Measurements from ENCODE around the gene DHRS3. TPM values are rescaled to one million over a fixed set of nuclear protein-coding genes. Genes with fewer than 3 reads are reported as not detected.

The DHRS3 gene
- polyA plus RNA-seq, 1 of the 3 experiments (the other 2 are of a cell fraction), result 44.8 TPM

- no peak for TF ChIP-seq NFIC (IDR thresholded peaks at IDR 0.05; ENCODE audit: borderline replicate concordance)
- no peak for TF ChIP-seq RFX5 (IDR thresholded peaks at IDR 0.05; ENCODE audit: low read length)
- TF ChIP-seq GATA2 (CRISPR knock-in tag; IDR thresholded peaks at IDR 0.05), result no peak
Measured at GRCh38 chr1:12599657-12600056, 18.4 kb downstream of the DHRS3 start (continued).

GRCh38 chr1:12598974-12599373 is 19.0 kb downstream of the DHRS3 start:
- Histone ChIP-seq H3K27me3 (ENCODE audit: insufficient read depth) (no peaks in the 10 kb centered on the region), H3K4me1 (ENCODE audit: control insufficient read depth in 1 of 2, insufficient read depth in 2 of 2, low read depth in 1 of 2, low read length in 1 of 2) (peaks cover 38 to 75% of the 10 kb centered on the region in 2 experiments), H3K9me3 (no peaks in the 10 kb centered on the region), H4K20me1 (ENCODE audit: insufficient read depth) (no peaks in the 10 kb centered on the region), H3K4me2 (no peak overlapping the region), H3K9me2 (no peaks in the 10 kb centered on the region), H3K79me2 (ENCODE audit: insufficient read depth) (no peaks in the 10 kb centered on the region), H3K9ac (no peak overlapping the region), H3K4me3 (ENCODE audit: low read depth in 2 of 2, low read length in 1 of 2) (no peak overlapping the region), H3F3A (replicated peaks; ENCODE audit: insufficient read depth) (peaks cover 11% of the 10 kb centered on the region), H3K36me3 (replicated peaks in 1 of 2; ENCODE audit: control insufficient read depth in 1 of 2, insufficient read depth in 2 of 2, low read length in 1 of 2) (no peaks in the 10 kb centered on the region), H3K27ac (ENCODE audit: low read depth in 2 of 2, low read length in 1 of 2) (no peak overlapping the region; a peak in 1 of 4 replicates), H2AFZ (ENCODE audit: low read depth) (no peak overlapping the region)
- TF ChIP-seq FOSL2 (IDR thresholded peaks at IDR 0.05; ENCODE audit: borderline replicate concordance, low read depth) (no peak), NFIC (IDR thresholded peaks at IDR 0.05; ENCODE audit: borderline replicate concordance) (no peak), RAD21 (IDR thresholded peaks at IDR 0.05; ENCODE audit: low read length) (no peak), SIN3A (IDR thresholded peaks at IDR 0.05; ENCODE audit: borderline replicate concordance, low read depth, low read length) (no peak), RCOR1 (IDR thresholded peaks at IDR 0.05; ENCODE audit: low read length) (no peak), RFX5 (IDR thresholded peaks at IDR 0.05; ENCODE audit: low read length) (no peak), FOXJ3 (CRISPR knock-in tag; IDR thresholded peaks at IDR 0.05) (no peak), REST (IDR thresholded peaks at IDR 0.05; ENCODE audit: low read depth, low read length) (no peak), MAX (IDR thresholded peaks at IDR 0.05; ENCODE audit: low read depth) (no peak), GABPA (IDR thresholded peaks at IDR 0.05; ENCODE audit: low read depth) (no peak), MXI1 (IDR thresholded peaks at IDR 0.05; ENCODE audit: low read depth, low read length) (no peak), TCF12 (IDR thresholded peaks at IDR 0.05) (no peak), MEF2A (IDR thresholded peaks at IDR 0.05; ENCODE audit: borderline replicate concordance, low read depth) (no peak), YY1 (IDR thresholded peaks at IDR 0.05; ENCODE audit: low read depth) (no peak)
- TF ChIP-seq, protein P1, sequence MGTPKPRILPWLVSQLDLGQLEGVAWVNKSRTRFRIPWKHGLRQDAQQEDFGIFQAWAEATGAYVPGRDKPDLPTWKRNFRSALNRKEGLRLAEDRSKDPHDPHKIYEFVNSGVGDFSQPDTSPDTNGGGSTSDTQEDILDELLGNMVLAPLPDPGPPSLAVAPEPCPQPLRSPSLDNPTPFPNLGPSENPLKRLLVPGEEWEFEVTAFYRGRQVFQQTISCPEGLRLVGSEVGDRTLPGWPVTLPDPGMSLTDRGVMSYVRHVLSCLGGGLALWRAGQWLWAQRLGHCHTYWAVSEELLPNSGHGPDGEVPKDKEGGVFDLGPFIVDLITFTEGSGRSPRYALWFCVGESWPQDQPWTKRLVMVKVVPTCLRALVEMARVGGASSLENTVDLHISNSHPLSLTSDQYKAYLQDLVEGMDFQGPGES (IDR thresholded peaks at IDR 0.05; ENCODE audit: low read depth, low read length), result no peak
- TF ChIP-seq, protein P2, sequence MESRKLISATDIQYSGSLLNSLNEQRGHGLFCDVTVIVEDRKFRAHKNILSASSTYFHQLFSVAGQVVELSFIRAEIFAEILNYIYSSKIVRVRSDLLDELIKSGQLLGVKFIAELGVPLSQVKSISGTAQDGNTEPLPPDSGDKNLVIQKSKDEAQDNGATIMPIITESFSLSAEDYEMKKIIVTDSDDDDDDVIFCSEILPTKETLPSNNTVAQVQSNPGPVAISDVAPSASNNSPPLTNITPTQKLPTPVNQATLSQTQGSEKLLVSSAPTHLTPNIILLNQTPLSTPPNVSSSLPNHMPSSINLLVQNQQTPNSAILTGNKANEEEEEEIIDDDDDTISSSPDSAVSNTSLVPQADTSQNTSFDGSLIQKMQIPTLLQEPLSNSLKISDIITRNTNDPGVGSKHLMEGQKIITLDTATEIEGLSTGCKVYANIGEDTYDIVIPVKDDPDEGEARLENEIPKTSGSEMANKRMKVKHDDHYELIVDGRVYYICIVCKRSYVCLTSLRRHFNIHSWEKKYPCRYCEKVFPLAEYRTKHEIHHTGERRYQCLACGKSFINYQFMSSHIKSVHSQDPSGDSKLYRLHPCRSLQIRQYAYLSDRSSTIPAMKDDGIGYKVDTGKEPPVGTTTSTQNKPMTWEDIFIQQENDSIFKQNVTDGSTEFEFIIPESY (IDR thresholded peaks at IDR 0.05; ENCODE audit: borderline replicate concordance, low read depth), result no peak
- TF ChIP-seq, protein P3, sequence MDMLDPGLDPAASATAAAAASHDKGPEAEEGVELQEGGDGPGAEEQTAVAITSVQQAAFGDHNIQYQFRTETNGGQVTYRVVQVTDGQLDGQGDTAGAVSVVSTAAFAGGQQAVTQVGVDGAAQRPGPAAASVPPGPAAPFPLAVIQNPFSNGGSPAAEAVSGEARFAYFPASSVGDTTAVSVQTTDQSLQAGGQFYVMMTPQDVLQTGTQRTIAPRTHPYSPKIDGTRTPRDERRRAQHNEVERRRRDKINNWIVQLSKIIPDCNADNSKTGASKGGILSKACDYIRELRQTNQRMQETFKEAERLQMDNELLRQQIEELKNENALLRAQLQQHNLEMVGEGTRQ (IDR thresholded peaks at IDR 0.05; ENCODE audit: borderline replicate concordance, low read depth, low read length), result no peak
- ChIA-PET POLR2A (no interaction called here), CTCF (interaction anchor here (0.6 to 1.1 kb wide), 4 partner anchors 20 to 285 kb away, joined by 3 to 4 read pairs (median 3); no protein-coding TSS in a partner anchor)
- 89% methylated on average over 5 of the region's 6 CpGs for WGBS (ENCODE audit: low lambda C conversion rate)
- no peak for DNase-seq
